Vagina (tissue), 2 donors: ENCODE measurements around the gene IAPP. TPM values are rescaled to one million over a fixed set of nuclear protein-coding genes. Genes with fewer than 3 reads are reported as not detected.

Experiments used
- DNase-seq, 2 donors: peaks; one replicate each; pipeline ENCODE4 v3.0.0-alpha.2; 2017; ENCODE audit errors: extremely low spot score in 2 of 2
- H3K27ac ChIP-seq: fragments of 200-600 bp; sonication (generic); one replicate; pipeline ENCODE4 v1.5.1; 2019
- H3K27me3 ChIP-seq: fragments of 200-600 bp; sonication (generic); one replicate; pipeline ENCODE4 v1.5.1; 2019
- H3K36me3 ChIP-seq, 2 donors: fragments of 200-600 bp; sonication (generic); one replicate each; pipeline ENCODE4 v1.5.1; 2017 to 2019
- H3K4me1 ChIP-seq: fragments of 200-600 bp; sonication (generic); one replicate; pipeline ENCODE4 v1.5.1; 2019
- H3K4me3 ChIP-seq, 2 donors: fragments of 200-600 bp; sonication (generic); 1 replicate in 1 of 2; 2 replicates in 1 of 2; pipeline ENCODE4 v1.5.1; 2016 to 2019
- H3K9me3 ChIP-seq: fragments of 200-600 bp; sonication (generic); one replicate; pipeline ENCODE4 v1.5.1; 2019
- CTCF ChIP-seq, 3 experiments: fragments of 450-650 bp in 2 of 3; fragments of 200-600 bp in 1 of 3; sonication (generic) in 1 of 3; IDR thresholded peaks; one replicate each; pipeline ENCODE4 v1.5.1; 2017 to 2019; ENCODE audit warnings: antibody characterized with exemption in 3 of 3, mild to moderate bottlenecking in 2 of 3, moderate library complexity in 2 of 3
- POLR2A ChIP-seq, 2 donors: fragments of 450-650 bp; IDR thresholded peaks; one replicate each; pipeline ENCODE4 v1.6.1; 2017; ENCODE audit warnings: antibody characterized with exemption in 2 of 2, mild to moderate bottlenecking in 2 of 2, moderate library complexity in 2 of 2
- POLR2AphosphoS5 ChIP-seq, 2 donors: sonication (generic); formaldehyde crosslinking; IDR thresholded peaks; one replicate each; pipeline ENCODE4 v1.9.0; 2017; ENCODE audit warnings: antibody characterized with exemption in 2 of 2, mild to moderate bottlenecking in 2 of 2, low read depth in 1 of 2; ENCODE audit not compliant: insufficient read depth in 1 of 2
- intact Hi-C: fragments of 100-400 bp; cut with DNase I; formaldehyde crosslinking; loops from one replicate; pipeline ENCODE4 v1.15.1; 2023
- total RNA-seq: library from RNA; depleted of rRNA; stranded (reverse); fragments of >200 nt; gene quantifications from one replicate; pipeline ENCODE4 v1.2.3, GENCODE V29; 2016

Gene IAPP
- total RNA-seq, 1 donor from 2014 or later, result not detected

- H3K27ac ChIP-seq, result no peak overlapping the region
- H3K4me3 ChIP-seq, result no peak overlapping the region
- H3K4me1 ChIP-seq, result no peaks in the 10 kb centered on the region
- no peak for DNase-seq
- no peaks in the 10 kb centered on the region for H3K9me3 ChIP-seq
- intact Hi-C loops, result no loop called here
- H3K36me3 ChIP-seq, result no peaks in the 10 kb centered on the region
- TF ChIP-seq POLR2AphosphoS5 (IDR thresholded peaks at IDR 0.05; ENCODE audit: insufficient read depth in 1 of 2, low read depth in 1 of 2), result no peak
- no peak for TF ChIP-seq CTCF (IDR thresholded peaks at IDR 0.05)
- TF ChIP-seq POLR2A (IDR thresholded peaks at IDR 0.05), result no peak
- H3K27me3 ChIP-seq, result no peaks in the 10 kb centered on the region
Observed at GRCh38 chr12:21340403-21340802, 32.3 kb upstream of the IAPP start.

GRCh38 chr12:21341769-21342168, 30.9 kb upstream of the IAPP start:
- no peak for DNase-seq
- H3K9me3 ChIP-seq, result no peaks in the 10 kb centered on the region
- no peak for TF ChIP-seq CTCF (IDR thresholded peaks at IDR 0.05)
- TF ChIP-seq POLR2AphosphoS5 (IDR thresholded peaks at IDR 0.05; ENCODE audit: insufficient read depth in 1 of 2, low read depth in 1 of 2), result no peak
- TF ChIP-seq POLR2A (IDR thresholded peaks at IDR 0.05), result no peak
- intact Hi-C loops, result no loop called here
- H3K27me3 ChIP-seq, result no peaks in the 10 kb centered on the region
- no peaks in the 10 kb centered on the region for H3K4me1 ChIP-seq
- no peaks in the 10 kb centered on the region for H3K36me3 ChIP-seq
- H3K4me3 ChIP-seq, result no peak overlapping the region
- no peak overlapping the region for H3K27ac ChIP-seq

- DNase-seq, result no peak
- Histone ChIP-seq H3K4me1 (no peaks in the 10 kb centered on the region), H3K36me3 (no peaks in the 10 kb centered on the region), H3K9me3 (no peaks in the 10 kb centered on the region), H3K4me3 (no peak overlapping the region), H3K27me3 (no peaks in the 10 kb centered on the region), H3K27ac (no peak overlapping the region)
- TF ChIP-seq POLR2A (IDR thresholded peaks at IDR 0.05), result no peak
- TF ChIP-seq POLR2AphosphoS5 (IDR thresholded peaks at IDR 0.05; ENCODE audit: insufficient read depth in 1 of 2, low read depth in 1 of 2), result no peak
- no peak for TF ChIP-seq CTCF (IDR thresholded peaks at IDR 0.05)
- intact Hi-C loops, result no loop called here
Observed at GRCh38 chr12:21343636-21344035, 29.1 kb upstream of the IAPP start.

- TF ChIP-seq POLR2AphosphoS5 (IDR thresholded peaks at IDR 0.05; ENCODE audit: insufficient read depth in 1 of 2, low read depth in 1 of 2) (no peak), CTCF (IDR thresholded peaks at IDR 0.05) (no peak), POLR2A (IDR thresholded peaks at IDR 0.05) (no peak)
- no peaks in the 10 kb centered on the region for H3K9me3 ChIP-seq
- no peaks in the 10 kb centered on the region for H3K27me3 ChIP-seq
- H3K4me1 ChIP-seq, result no peaks in the 10 kb centered on the region
- no peak for DNase-seq
- no peak overlapping the region for H3K4me3 ChIP-seq
- intact Hi-C loops, result no loop called here
- no peaks in the 10 kb centered on the region for H3K36me3 ChIP-seq
- H3K27ac ChIP-seq, result no peak overlapping the region
Observed at GRCh38 chr12:21346542-21347205, 26.0 kb upstream of the IAPP start.

- Histone ChIP-seq H3K27me3 (no peaks in the 10 kb centered on the region), H3K36me3 (no peaks in the 10 kb centered on the region), H3K9me3 (no peaks in the 10 kb centered on the region), H3K4me3 (no peak overlapping the region), H3K27ac (no peak overlapping the region), H3K4me1 (no peaks in the 10 kb centered on the region)
- intact Hi-C loops, result no loop called here
- DNase-seq, result no peak
- no peak for TF ChIP-seq CTCF (IDR thresholded peaks at IDR 0.05)
- no peak for TF ChIP-seq POLR2A (IDR thresholded peaks at IDR 0.05)
- TF ChIP-seq POLR2AphosphoS5 (IDR thresholded peaks at IDR 0.05; ENCODE audit: insufficient read depth in 1 of 2, low read depth in 1 of 2), result no peak
Observed at GRCh38 chr12:21350975-21351374, 21.7 kb upstream of the IAPP start.
